GM12873 (cell line): ENCODE data around the gene PIGN.

Source experiments
- CTCF ChIP-seq: IDR thresholded peaks from 2 replicates; pipeline ENCODE4 v1.5.1; 2012; ENCODE audit warnings: low read depth, mild to moderate bottlenecking, moderate library complexity, low read length, control low read depth; ENCODE audit not compliant: insufficient read depth; ENCODE audit errors: missing control alignments

The PIGN gene

GRCh38 chr18:62009521-62009920 is 177.3 kb downstream of the PIGN start:
- TF ChIP-seq CTCF, result no peak

GRCh38 chr18:62001396-62001795 is 185.5 kb downstream of the PIGN start:
- no peak for TF ChIP-seq CTCF

- TF ChIP-seq CTCF, result no peak
These were observed 187.9 kb downstream of the PIGN start for GRCh38 chr18:61998957-61999356.

DNA sequence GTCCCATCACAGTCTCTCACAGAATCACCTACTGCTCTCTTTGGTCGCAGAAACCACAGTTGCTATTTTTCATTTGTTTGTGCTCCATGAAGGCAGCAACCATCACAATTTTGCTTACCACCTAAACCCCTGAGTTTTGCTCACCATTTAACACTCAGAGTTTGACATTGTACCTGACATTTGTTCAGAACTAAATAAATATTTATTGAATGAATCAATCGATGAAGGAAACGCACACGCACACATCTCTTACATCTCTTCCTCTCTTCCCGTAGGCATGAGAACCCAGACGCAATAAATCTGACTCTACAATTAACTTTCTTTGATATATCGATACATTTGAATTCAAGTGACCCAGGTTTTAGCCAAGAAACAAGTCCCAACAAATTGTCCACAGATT is 188.5 kb downstream of the PIGN start:
- TF ChIP-seq CTCF, result no peak

GRCh38 chr18:61995618-61996017 is 191.2 kb downstream of the PIGN start:
- no peak for TF ChIP-seq CTCF

DNA sequence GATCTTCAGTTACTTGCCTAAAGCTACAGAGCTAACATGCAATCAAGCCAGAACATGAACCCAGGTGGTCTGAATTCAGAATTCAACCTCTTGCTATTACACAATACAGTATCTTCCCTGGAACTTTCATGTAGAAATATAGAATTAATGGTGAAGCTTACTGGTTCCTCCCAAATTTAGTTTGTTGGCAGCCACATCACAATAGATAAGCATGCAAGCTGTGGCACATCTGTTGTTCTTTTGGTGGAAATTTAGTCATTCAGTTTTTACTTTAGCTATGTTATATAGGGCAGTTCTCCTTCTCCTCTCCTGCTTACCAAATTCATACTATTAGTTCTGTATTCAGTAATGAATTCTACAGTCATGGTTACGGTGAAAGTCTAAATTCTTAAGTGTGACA is 193.0 kb downstream of the PIGN start:
- no peak for TF ChIP-seq CTCF

DNA sequence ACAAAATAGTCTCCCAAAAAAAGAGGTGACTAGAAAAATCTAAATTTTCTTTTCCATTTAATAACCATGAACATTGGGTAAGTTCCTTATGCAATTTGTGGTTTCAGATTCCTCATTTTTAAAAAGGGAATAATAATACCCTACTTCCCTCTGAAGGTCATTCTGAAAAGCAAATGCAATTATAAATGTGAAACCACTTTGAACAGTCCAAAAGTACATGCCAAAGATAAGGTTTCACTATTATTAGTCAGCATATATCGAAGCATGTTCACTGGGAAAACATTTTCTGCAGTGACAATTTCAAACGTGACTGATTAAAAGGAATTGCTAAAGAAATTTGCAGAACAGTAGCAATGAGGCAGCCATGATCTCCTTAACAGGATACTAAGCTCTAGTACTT is 193.9 kb downstream of the PIGN start:
- TF ChIP-seq CTCF, result no peak

DNA sequence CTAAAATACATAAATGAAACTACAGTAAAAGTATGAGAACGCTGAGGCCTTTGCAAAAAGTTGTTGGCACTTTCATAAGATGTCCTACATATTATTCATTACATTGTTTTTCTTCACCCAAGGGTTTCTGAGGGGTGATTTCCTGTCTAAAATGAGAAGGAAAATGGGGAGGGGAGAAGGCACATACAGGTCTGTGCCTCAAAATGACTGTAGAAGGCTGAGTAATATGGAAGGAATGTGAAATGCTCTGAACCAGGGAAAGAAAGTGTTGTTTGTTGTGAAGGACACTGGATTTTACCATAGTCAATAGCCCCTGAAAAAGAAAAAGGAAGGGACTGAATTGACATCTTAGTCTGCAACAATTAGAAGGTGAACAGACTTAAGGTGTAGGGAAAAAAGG is 194.6 kb downstream of the PIGN start:
- TF ChIP-seq CTCF, result no peak
